Mesothelial cell of epicardium (in vitro differentiated cells): ENCODE results near the gene SOX12. TPM values are rescaled to one million over a fixed set of nuclear protein-coding genes. Genes with fewer than 3 reads are reported as not detected.

Source experiments
- DNase-seq, 2 experiments: peaks; one replicate each; pipeline ENCODE4 v3.0.0; 2021; ENCODE audit warnings: low spot score in 2 of 2; ENCODE audit not compliant: unreplicated experiment in 2 of 2
- H3K27ac Mint-ChIP-seq: 2 replicates; pipeline ENCODE4 v1.8.0; 2021; ENCODE audit warnings: mixed read lengths
- H3K27me3 Mint-ChIP-seq: 2 replicates; pipeline ENCODE4 v1.8.0; 2021; ENCODE audit warnings: low read depth, mixed read lengths
- H3K36me3 Mint-ChIP-seq: 2 replicates; pipeline ENCODE4 v1.8.0; 2021; ENCODE audit warnings: mixed read lengths
- H3K4me1 Mint-ChIP-seq: 2 replicates; pipeline ENCODE4 v1.8.0; 2021; ENCODE audit warnings: mixed read lengths
- H3K4me3 Mint-ChIP-seq: 2 replicates; pipeline ENCODE4 v1.8.0; 2021; ENCODE audit warnings: mild to moderate bottlenecking, moderate library complexity, mixed read lengths
- H3K9me3 Mint-ChIP-seq: 2 replicates; pipeline ENCODE4 v1.8.0; 2021; ENCODE audit warnings: mixed read lengths
- total RNA-seq: library from RNA; stranded (reverse); gene quantifications from 3 replicates; pipeline ENCODE4 v1.2.1, GENCODE V29; 2021
- TF ChIP-seq, protein P1 (sequence below): fragments of 200-600 bp; sonication (generic); IDR thresholded peaks from one replicate; pipeline ENCODE4 v1.5.0; 2021; ENCODE audit warnings: antibody characterized with exemption; ENCODE audit not compliant: unreplicated experiment

SOX12 gene
- total RNA-seq, 1 donor from 2014 or later = 67.0 TPM

DNA sequence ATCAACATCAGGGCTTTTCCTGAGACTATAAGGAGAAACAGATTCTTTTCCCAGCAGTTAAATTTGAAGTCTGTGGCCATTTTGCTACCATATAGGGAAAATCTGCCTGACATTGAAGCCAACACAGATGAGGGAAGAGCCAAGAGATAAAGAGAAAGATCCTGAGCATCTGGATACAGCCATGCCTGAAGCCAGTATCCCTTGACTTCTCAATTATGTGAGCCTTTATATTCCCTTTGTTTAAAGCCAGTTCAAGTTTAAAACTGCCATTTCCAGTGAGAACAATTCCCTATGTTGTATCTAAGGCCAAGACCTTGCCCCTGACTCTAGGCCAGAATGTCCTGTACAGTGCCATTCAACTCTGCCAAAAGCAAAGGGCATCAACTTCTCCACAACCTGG, 17.8 kb downstream of the SOX12 start:
- DNase-seq = no peak
- no peak overlapping the region for H3K4me3 Mint-ChIP-seq
- TF ChIP-seq, protein P1, sequence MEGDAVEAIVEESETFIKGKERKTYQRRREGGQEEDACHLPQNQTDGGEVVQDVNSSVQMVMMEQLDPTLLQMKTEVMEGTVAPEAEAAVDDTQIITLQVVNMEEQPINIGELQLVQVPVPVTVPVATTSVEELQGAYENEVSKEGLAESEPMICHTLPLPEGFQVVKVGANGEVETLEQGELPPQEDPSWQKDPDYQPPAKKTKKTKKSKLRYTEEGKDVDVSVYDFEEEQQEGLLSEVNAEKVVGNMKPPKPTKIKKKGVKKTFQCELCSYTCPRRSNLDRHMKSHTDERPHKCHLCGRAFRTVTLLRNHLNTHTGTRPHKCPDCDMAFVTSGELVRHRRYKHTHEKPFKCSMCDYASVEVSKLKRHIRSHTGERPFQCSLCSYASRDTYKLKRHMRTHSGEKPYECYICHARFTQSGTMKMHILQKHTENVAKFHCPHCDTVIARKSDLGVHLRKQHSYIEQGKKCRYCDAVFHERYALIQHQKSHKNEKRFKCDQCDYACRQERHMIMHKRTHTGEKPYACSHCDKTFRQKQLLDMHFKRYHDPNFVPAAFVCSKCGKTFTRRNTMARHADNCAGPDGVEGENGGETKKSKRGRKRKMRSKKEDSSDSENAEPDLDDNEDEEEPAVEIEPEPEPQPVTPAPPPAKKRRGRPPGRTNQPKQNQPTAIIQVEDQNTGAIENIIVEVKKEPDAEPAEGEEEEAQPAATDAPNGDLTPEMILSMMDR = no peak
- H3K27me3 Mint-ChIP-seq = no peaks in the 10 kb centered on the region
- H3K27ac Mint-ChIP-seq = no peak overlapping the region
- peaks cover 5% of the 10 kb centered on the region for H3K4me1 Mint-ChIP-seq
- H3K9me3 Mint-ChIP-seq = no peaks in the 10 kb centered on the region
- H3K36me3 Mint-ChIP-seq = peaks cover 8% of the 10 kb centered on the region

DNA sequence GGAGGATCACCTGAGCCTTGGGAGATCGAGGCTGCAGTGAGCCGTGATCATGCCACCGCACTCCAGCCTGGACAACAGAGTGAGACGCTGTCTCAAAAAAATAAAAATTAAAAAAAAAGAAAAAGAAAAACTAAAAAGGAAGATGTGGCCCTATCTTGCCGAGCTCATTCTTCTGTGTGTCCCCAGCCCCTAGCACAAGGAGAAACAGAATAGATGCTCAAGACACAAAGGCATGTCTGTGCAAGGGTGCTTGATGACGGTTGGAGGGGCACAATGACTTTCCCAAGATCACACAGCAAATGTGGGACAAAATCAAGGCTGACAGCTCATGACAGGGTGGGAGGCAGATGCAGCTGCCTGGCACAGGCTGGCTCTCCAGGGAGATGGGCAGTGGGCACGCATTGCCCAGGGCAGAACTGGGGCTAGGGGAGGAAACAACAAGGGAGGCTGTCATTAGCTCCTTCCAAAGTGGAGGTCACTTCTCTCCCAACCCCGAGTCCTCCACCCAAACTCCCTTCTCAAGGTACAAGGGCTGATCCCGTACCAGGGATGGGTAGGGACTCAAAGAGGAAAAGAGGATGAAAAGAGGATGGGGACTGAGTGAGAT, 20.8 kb downstream of the SOX12 start:
- peaks cover 12% of the 10 kb centered on the region for H3K36me3 Mint-ChIP-seq

DNA sequence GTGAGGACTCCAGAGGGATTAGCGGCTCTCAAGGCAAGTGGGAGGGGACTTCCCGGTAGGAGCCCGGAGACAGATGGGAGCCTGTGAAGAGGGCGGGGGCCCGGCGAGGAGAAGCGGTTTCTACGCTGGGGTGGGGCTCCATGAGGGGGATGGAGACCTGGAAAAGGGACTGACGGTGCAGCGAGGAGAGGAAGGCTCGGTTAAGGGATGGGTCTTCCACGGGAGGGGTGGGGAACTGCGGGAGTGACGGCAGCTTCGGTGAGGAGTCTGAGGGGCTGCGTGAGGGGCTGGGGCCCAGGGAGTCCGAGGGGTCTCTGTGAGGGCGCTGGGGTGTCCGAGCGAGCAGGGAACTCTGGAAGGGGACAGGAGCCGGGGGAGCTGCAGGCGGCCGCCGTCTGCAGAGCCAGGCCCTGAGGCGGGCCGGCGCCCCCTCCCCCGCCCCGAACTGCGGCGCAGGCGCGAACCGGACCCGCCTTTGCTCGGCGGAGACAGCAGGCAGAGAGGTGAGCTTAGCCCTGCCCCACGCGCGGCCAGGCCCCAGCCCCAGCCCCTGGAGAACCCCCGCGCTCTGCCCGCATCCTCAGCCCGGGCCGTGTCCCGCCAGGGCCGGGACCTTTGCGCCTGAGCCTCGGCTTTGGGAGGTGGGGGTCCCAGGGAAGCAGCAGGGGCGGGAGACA, 21.4 kb downstream of the SOX12 start, which contains the start of gene NRSN2:
Gene NRSN2 (plus strand): TSS at position 472 of the 677 bp plus-strand sequence. CDS start 2,533 bp downstream, outside the sequence.
- TF ChIP-seq, protein P1 = no peak
- H3K36me3 Mint-ChIP-seq = peaks cover 10% of the 10 kb centered on the region
- H3K4me1 Mint-ChIP-seq = peaks cover 14% of the 10 kb centered on the region
- H3K27me3 Mint-ChIP-seq = no peaks in the 10 kb centered on the region
- H3K27ac Mint-ChIP-seq = peak within 1 kb of the TSS; percentile 97
- H3K9me3 Mint-ChIP-seq = no peaks in the 10 kb centered on the region
- peak within 1 kb of the TSS; percentile 83 for H3K4me3 Mint-ChIP-seq
- DNase-seq = peak; percentile 62 to 85

More for the DNA sequence above, 20.8 kb downstream of the SOX12 start:
- Mint-ChIP-seq H3K27ac (peak overlapping the region; percentile 97), H3K4me3 (peak overlapping the region; percentile 83), H3K4me1 (peaks cover 14% of the 10 kb centered on the region), H3K9me3 (no peaks in the 10 kb centered on the region), H3K27me3 (no peaks in the 10 kb centered on the region)
- TF ChIP-seq, protein P1 = no peak
- DNase-seq = no peak

- H3K36me3 Mint-ChIP-seq = peaks cover 9% of the 10 kb centered on the region
Observed at GRCh38 chr20:347317-347639, 21.9 kb downstream of the SOX12 start.

GRCh38 chr20:347640-348484, 22.5 kb downstream of the SOX12 start:
- Mint-ChIP-seq H3K9me3 (no peaks in the 10 kb centered on the region), H3K27ac (peak overlapping the region; percentile 97), H3K27me3 (no peaks in the 10 kb centered on the region), H3K4me1 (peaks cover 14% of the 10 kb centered on the region), H3K4me3 (peak overlapping the region; percentile 83), H3K36me3 (peaks cover 9% of the 10 kb centered on the region)
- TF ChIP-seq, protein P1 = no peak
- peak; percentile 94 to 95 for DNase-seq

More at GRCh38 chr20:347317-347639, 21.9 kb downstream of the SOX12 start:
- no peak for DNase-seq
- H3K4me1 Mint-ChIP-seq = peaks cover 14% of the 10 kb centered on the region
- H3K27ac Mint-ChIP-seq = peak overlapping the region; percentile 95
- H3K27me3 Mint-ChIP-seq = no peaks in the 10 kb centered on the region
- H3K4me3 Mint-ChIP-seq = peak overlapping the region; percentile 83
- TF ChIP-seq, protein P1 = no peak
- H3K9me3 Mint-ChIP-seq = no peaks in the 10 kb centered on the region
